GM18526 (cell line): Measurements from ENCODE around the gene CCIN.

Experiments used
- POLR2A ChIP-seq: IDR thresholded peaks from 3 replicates; pipeline ENCODE4 v1.6.1; 2011; ENCODE audit not compliant: insufficient read length; ENCODE audit errors: extremely low read depth

Gene CCIN

GRCh38 chr9:36136894-36137391 is 32.2 kb upstream of the CCIN start:
- no peak for TF ChIP-seq POLR2A

- no peak for TF ChIP-seq POLR2A
These were observed 31.7 kb upstream of the CCIN start for GRCh38 chr9:36137392-36138004.

GRCh38 chr9:36138496-36138895 is 30.7 kb upstream of the CCIN start:
- no peak for TF ChIP-seq POLR2A

DNA sequence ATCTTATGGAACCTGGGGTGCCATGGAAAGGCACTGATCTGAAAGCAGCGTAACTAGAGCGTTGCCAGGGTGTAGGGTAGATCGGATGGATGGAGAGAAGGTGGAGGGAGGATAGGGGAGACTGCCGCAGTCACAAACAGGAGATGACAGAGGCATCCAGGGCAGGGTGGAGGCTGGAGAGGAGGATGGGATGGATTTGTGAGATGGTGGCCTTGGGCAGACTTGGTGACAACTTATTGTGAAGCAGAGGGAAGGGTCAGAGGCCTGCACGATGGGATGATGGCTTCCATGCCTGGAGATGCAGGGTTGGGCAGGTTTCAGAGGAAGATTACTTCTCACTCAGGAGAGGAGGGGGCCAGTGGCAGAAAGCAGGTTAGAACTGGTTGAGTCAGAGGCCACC is 30.3 kb upstream of the CCIN start:
- no peak for TF ChIP-seq POLR2A

DNA sequence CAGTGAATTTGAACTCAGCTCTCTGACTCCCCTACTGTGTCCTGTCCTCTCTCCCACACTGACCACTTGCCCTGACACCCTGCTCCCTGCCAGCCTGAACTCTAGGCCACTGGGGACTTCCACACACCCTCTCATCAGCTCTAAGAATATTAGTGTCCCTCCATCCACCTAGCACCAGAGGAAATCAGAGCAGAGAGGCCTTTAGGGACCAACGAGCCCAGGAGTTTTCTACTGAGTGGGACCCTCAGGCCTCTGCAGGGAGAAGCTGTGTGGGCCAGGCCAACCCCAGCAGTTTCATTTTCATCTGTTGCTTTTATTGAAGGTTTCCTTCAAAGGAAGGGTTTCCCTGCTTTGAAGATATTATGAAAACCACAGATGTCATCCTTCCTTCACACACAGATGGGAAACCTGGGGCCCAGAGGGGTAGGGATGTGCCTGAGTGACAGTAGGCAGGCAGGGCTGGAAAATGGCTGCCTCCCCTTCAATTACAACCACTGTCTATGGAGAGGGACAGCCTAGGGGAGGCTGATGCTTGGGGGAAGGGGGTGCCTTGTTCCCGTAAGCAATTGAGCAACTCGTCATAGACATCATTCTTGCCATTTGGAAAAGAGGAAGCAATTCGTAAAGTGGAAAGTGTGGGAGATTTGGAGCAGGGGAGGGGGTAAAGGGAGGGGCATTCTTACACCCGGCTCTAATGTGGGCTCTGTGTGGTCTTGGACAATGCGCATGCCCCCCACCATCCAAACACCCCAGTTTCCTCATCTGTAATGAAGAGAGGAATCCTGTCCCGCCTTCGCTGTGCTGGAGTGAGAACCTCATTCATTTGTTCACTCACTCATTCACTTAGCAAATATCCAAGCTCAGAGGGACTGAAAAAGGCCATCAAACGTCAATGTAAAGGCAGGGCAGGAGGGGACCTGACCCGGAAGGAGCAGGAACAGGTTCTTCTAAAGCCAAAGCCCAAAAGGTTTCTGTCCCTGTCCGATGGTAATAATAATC is 28.8 kb upstream of the CCIN start:
- TF ChIP-seq POLR2A, result no peak

DNA sequence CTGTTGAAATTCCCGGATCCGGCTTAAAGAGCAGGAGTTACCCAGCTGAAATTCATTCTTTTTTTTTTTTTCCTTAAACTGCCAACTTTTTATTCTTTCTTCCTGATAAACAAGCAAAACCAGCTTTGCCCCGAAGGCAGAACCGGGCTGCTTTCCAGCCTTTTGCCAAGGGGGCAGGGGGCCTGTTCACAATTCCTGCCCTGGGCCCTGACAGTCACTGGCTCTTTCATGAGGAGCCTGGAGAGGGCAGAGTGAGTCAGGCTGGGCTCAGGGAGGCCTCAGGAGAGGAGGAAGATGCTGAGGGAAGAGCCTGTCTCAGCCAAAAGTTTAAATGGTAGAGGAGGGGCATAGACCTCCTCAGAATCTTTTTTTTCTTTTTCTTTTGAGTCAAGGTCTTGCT is 27.9 kb upstream of the CCIN start:
- no peak for TF ChIP-seq POLR2A

DNA sequence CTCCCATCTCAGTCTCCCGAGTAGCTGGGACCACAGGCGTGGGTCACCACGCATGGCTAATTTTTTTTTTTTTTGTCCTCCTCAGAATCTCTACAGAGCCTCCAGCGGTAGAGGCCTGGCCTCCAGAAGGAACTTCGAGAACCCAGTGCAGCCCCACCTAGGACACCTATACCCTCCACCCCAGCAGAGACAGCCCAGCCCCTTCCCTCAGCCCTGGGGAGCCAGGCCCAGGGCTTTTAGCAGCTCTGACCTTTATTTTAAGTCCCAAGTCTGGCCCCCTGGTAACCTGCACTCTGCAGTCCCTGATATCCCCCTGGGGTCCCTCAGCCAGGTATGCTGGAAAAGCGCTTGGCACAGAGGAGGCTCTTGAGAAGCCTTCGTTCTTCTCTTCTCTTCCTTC is 27.4 kb upstream of the CCIN start:
- TF ChIP-seq POLR2A, result no peak

DNA sequence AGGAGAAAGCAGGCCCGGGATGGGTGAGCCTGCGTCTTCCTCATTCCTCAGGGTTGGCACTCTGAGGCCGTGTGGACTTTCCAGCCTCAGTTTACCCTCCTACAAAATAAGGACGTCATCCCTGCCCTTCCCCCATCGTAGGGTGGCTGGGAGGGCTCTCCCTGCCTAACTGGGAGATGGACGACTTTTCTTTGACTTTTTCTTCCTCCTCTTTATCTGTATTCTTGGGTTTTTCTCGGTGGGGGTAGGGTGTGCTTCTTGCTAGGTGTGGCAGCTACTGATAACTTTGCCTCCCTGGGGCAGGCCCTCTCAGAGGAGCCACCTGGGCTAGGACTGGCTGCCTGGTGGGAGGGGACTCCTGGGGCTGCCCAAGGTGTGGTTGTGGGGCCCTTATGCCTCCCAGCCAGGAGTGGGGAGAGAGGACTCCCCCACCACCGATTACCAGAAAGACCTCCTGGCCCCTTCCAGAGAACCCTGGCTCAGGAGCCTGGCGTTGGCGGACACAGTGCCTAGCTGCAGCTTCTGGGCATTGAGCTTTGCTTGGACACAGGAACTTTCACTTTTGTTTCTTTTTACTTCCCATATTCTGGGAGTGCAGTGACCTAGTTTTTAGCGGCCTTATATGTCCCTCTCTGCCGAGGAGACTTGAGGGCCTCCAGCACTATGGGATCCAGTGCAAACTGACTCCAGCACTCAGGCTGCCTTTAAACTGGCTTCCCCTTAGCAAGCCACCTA is 26.5 kb upstream of the CCIN start:
- TF ChIP-seq POLR2A, result no peak

DNA sequence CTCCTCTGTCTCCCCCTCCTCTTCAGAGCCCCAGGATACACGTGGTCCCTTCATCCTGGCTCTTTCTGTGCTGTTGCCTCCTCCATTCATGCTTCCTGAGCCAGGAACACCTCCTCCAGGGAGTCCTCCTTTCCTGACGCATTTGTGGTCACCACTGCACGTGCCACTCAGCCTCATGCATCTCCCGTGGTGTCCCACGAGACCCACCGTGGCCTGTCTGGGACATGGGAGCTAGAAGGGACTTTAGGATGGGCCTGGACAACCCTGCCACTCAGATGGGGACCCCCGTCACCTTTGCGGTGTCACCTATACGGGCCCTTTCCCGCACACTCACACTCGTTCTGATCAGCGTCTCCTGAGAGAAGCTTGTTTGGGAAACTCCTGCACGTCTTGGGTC is 25.9 kb upstream of the CCIN start:
- TF ChIP-seq POLR2A, result no peak

DNA sequence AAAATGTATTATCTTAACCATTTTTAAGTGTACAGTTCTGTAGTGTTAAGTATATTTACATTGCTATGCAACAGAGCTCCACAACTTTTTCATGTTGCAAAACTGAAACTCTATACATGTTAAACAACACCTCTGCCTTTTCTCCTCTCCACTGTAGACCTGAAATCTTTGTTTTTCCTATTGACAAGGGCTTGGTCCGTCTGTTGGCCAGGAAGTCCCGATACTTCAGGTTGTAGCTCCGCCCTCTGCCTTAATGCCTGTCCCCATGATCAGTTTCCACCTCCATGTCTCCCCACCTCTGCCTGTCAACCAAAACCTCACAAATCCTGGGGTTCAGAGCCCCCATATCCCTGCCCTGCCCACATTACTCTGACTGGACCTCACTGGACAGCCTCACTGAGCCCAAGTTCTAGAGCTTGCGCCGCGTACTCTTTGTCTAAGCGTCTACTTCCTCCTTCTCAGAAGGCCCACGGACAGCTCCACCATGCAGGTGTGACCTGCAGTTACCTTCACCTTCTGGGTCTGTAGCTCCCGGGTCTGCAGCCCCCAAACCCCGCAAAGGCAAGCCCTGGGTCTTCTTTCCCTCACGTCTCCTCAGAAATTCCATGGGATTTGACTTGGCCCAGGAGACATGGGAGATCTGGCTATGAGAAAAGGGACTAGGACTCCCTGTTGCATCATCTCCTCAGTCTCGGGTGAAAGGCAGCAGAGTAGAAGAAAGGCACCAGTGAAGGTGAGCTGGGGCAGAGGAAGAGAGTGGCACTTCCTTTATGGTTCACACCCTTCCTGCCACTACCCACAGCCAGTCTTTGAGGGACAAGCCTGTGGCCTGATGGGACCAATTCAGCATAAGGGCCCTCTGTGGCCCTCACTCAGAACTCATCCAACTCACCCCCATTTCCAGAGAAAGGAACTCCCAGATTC is 24.6 kb upstream of the CCIN start:
- no peak for TF ChIP-seq POLR2A

DNA sequence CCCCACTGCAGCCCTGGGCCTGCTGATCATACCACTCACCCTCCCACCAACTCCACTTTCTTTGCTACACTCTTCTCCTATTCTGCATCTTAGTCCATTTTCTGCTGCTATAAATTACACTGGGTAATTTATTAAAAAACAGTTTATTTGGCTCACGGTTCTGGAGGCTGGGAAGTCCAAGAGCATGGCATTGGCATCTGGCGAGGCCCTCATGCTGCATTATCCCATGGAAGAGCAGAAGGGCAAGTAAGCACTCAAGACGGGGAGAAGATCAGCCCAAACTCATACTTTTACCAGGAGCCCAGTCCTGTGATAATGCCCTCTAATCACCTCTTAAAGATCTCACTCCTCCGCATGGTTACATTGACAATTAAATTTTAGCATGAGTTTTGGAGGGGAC is 23.2 kb upstream of the CCIN start:
- no peak for TF ChIP-seq POLR2A

DNA sequence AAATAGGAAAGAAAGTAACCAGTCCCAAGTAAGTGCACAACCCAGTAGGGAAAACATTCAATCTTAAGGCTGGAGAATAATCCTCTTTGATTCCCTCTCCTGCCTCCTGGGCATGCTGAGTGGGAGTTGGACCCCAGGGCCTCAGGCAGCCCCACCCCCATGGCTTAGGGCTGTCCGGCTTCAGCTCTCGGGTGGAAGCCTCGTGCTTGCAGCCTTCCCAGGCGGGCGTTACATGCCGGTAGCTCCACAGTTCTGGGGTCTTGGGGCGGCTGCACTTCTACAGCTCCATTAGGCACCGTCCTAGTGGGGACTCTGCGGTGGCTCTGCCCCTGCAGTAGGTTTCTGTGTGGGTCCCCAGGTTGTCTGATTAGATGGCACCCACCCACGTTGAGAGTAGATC is 22.5 kb upstream of the CCIN start:
- no peak for TF ChIP-seq POLR2A

DNA sequence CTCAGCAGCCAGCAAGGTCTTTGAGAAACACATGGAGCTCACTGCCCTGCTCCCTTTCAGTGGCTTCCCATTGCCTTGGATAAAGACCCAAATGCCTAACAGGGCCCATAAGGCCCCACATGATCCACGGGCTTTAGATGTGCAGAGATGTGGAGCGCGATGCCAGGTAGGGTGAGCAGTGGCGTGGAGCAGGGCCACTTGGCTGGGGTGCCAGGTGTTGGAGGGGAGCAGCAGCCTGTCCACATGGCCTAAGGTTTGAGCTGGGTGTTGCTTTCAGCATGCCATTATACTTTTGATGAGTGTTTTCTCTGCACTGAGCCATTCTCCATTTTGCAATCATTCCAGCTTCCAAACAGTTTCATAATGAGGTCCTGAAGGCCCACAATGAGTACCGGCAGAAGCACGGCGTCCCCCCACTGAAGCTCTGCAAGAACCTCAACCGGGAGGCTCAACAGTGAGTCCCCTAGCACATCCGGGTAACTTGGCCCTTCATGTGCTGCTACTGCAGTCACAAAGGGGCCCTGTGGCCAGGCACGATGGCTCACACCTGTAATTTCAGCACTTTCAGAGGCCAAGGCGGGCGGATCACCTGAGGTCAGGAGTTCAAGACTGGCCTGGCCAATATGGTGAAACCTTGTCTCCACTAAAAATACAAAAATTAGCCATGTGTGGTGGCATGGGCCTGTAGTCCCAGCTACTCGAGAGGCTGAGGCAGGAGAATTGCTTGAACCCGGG is 21.6 kb upstream of the CCIN start:
- no peak for TF ChIP-seq POLR2A
